ENCODE data around the gene SELENOV.
"Not testable (repeated sequence)": the region's sequence is repeated elsewhere in the genome, so short reads cannot be mapped to it uniquely, and the experiment has no call there.

DNA sequence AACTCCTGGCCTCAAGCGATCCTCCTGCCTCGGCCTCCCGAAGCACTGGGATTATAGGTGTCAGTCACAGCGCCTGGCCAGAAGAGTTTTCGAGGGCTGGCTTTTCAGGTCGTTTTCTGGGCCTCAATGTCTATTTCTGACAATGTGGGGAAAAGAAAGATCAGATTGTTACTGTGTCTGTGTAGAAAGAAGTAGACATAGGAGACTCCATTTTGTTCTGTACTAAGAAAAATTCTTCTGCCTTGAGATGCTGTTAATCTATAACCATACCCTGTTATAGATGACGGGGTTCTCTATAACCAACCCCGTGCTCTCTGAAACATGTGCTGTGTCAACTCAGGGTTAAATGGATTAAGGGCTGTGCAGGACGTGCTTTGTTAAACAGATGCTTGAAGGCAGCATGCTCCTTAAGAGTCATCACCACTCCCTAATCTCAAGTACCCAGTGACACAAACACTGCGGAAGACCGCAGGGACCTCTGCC is 35.6 kb upstream of the SELENOV start:
- TF ChIP-seq POLR2A (IDR thresholded peaks at IDR 0.05; ENCODE audit: low read length); GATA1 (IDR thresholded peaks at IDR 0.05; ENCODE audit: low read depth, low read length): not testable (repeated sequence)
